ENCODE measurements around the gene OR52I2.

The OR52I2 gene

GRCh38 chr11:4551346-4551979, 30.1 kb upstream of the OR52I2 start:
- TF ChIP-seq CTCF (IDR thresholded peaks at IDR 0.05; ENCODE audit: borderline replicate concordance, insufficient read depth, low read depth, low read length) = peak; percentile 26; the same call in 1 of the 2 replicates
- H3K4me3 ChIP-seq (ENCODE audit: low read depth, low read length) = no peak overlapping the region

GRCh38 chr11:4559527-4560440, 21.8 kb upstream of the OR52I2 start:
- TF ChIP-seq CTCF (IDR thresholded peaks at IDR 0.05; ENCODE audit: borderline replicate concordance, insufficient read depth, low read depth, low read length) = no peak
- H3K4me3 ChIP-seq (ENCODE audit: low read depth, low read length) = no peak overlapping the region

GRCh38 chr11:4560467-4560866, 21.1 kb upstream of the OR52I2 start:
- no peak overlapping the region for H3K4me3 ChIP-seq (ENCODE audit: low read depth, low read length)
- no peak for TF ChIP-seq CTCF (IDR thresholded peaks at IDR 0.05; ENCODE audit: borderline replicate concordance, insufficient read depth, low read depth, low read length)

GRCh38 chr11:4565371-4565770, 16.2 kb upstream of the OR52I2 start:
- TF ChIP-seq CTCF (IDR thresholded peaks at IDR 0.05; ENCODE audit: borderline replicate concordance, insufficient read depth, low read depth, low read length) = no peak
- no peak overlapping the region for H3K4me3 ChIP-seq (ENCODE audit: low read depth, low read length)

GRCh38 chr11:4569075-4569474, 12.5 kb upstream of the OR52I2 start:
- no peak overlapping the region for H3K4me3 ChIP-seq (ENCODE audit: low read depth, low read length)
- no peak for TF ChIP-seq CTCF (IDR thresholded peaks at IDR 0.05; ENCODE audit: borderline replicate concordance, insufficient read depth, low read depth, low read length)

GRCh38 chr11:4576880-4577279, 4.7 kb upstream of the OR52I2 start:
- no peak overlapping the region for H3K4me3 ChIP-seq (ENCODE audit: low read depth, low read length)
- TF ChIP-seq CTCF (IDR thresholded peaks at IDR 0.05; ENCODE audit: borderline replicate concordance, insufficient read depth, low read depth, low read length) = no peak

Data from GM12875 (cell line).